ENCODE results near the gene PPP1R14B.

Gene PPP1R14B

DNA sequence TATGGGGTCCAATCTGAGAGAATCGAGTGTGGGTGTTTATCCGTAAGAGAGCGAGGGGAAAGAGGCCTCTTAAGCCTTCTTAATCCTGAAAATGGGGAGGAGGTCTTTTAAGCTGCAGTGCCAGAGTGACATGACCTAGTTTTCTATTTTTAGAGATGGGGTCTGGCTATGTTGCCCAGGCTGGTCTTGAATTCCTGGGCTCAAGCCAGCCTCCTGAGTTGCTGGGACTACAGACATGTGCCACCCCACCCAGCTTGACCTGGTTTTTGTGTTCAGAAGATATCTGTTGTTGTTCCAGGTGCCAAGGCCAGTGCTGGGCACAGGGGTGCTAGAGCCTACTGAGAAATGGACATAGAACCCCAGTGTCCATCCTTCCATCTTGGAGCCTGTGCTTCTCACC is 36.3 kb upstream of the PPP1R14B start:
- no peak for FAIRE-seq
- DNase-seq (ENCODE audit: insufficient read length, low spot score): no peak

DNA sequence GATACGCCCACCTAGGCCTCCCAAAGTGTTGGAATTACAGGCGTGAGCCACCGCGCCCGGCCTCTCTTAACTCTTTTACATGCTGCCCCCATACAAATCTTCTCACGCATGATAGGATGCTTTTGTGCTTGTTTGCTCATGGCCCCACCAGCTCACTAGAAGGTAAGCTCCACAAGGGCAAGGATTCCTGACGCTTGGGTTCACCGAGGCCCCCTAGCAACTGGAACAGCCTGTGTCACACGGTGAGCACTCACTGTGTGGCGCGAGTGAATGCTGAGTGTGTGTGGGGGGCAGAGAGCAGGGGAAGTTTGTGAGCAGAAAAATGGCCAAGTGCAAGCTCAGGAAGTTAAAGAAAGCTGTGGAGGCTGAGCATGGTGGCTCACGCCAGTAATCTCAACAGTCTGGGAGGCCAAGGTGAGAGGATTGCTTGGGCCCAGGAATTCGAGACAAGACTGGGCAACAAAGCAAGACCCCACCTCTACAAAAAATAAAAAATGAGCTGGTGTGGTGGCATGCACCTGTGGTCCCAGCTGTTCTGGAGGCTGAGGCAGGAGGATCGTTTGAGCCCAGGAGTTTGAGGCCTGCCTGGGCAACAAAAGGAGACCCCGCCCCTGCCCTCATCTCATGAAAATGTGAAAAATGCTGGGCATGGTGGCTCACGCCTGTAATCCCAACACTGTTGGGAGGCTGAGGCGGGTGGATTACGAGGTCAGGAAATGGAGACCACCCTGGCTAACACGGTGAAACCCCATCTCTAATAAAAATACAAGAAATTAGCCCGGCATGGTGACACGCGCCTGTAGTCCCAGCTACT is 35.4 kb upstream of the PPP1R14B start:
- no peak for FAIRE-seq
- DNase-seq (ENCODE audit: insufficient read length, low spot score): no peak

DNA sequence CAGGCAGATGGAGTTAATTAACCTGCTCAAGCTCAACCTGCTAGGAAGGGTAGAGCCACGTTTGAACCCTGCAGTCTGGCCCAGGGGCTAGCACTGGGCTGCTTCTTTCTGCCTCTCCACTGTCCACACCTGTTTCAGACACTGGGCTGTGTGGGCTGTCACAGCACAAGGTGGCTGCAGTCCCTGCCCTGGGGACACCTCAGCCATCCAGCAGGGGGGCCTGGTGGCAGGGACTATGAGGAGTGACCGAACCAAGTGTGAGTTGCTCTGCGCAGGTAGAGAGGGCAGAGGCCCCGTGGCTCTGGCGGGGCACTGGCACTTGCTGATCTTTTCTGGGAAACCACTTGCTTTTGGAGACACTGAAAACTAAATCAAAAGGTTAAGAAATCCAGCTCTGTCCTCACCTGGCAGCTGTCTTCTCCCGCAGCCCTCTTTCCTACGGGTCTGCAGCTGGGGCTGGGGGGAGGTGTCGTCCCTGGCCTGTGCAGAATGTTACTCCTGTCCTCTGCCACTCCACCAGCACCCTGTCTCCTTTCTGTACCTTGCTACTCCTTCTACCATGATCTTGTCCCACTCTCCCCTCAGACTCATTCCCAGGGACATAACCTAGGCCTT is 31.9 kb upstream of the PPP1R14B start:
- no peak for FAIRE-seq
- DNase-seq (ENCODE audit: insufficient read length, low spot score): no peak

DNA sequence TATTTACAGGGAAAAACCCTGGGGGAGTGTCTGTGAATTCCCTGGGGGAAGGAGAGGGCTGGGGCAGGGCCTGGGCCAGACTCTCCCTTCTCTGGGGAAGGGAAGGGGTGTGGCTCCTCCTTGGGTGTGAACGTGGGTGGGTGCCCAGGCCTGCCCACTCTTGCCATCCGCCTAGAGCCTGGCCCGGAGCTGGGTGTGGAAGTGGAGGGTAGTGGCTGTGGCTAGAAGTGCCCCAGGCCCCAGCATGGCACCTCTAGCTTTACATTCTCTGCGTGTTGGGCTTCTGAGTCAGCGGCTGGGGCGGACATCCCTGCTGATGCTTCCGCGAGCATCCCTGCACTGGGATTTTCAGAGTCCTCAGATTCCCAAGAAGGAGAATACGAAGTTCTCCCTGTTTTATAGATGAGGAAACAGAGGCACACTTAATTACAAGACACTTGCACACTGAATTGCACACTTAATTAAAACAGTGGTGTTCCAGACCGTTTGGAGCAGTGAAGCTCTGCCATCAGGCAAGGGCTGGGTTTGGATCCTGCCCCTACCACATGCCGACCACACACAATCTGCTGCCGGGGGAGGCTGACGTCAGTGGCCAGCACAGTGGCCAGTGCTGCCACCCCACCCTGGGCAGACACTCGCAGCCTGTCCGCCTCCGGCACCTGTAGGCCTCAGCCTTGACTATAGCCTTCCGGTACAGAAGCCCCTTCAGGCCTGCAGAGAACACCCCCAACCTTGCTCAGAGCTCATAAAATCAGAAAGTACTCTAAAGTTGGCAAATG is 30.1 kb upstream of the PPP1R14B start:
- DNase-seq (ENCODE audit: insufficient read length, low spot score) (no peak), FAIRE-seq (no peak)

DNA sequence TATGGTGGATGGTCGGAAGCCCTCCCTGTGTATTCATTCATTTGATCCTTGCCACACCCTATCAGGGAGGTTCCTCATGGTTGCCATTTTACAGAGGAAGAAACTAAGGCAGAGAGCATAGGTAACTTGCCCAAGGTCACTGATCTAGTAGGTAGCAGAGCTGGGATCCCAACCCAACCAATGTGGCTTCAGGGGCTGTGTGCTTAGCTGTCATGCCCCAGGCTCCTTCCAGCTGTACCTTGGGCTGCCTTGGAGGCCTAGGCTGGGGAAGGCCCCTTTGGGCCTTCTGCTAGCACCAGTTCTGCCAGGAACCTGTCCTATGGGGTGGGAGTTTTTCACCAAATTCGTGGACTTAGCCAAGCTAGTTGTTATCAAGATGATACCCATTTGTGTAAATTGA is 29.1 kb upstream of the PPP1R14B start:
- no peak for FAIRE-seq

DNA sequence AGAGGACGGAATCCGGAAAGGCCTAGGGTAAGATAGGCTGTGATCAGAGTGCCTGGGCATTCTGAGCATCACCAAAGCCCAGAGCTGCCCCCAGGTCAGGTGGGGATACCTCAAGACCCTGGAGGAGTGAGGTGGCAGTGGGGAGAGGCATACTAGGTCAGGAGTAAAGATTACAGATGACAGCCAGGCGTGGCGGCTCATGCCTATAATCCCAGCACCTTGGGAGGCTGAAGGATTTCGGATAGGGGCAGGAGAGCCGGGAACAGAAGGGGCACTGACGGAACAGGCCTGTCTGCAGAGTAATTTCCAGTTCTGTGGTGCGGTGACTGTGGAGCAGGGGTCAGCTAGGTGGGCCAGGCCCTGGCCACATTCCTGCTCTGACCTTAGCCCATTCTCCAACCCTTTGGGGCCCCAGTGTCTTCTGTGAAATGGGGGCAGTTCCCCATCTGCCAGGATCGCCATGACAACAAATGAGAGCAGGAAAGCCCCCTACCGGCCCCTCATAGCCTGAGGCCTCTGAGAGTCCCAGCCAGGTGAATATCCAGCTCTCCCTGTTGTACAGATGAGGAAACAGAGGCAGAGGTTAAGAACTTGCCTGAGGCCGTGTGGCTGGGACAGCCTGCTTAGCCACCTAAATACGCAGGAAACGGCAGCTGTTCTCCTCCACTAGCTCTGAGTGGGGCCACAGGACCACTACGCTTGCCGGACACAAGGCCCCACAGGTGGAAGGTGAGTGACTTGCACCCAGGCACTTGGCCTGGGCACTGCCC is 28.5 kb upstream of the PPP1R14B start:
- DNase-seq (ENCODE audit: insufficient read length, low spot score): no peak
- no peak for FAIRE-seq

More for the DNA sequence above, 29.1 kb upstream of the PPP1R14B start:
- DNase-seq (ENCODE audit: insufficient read length, low spot score): no peak

DNA sequence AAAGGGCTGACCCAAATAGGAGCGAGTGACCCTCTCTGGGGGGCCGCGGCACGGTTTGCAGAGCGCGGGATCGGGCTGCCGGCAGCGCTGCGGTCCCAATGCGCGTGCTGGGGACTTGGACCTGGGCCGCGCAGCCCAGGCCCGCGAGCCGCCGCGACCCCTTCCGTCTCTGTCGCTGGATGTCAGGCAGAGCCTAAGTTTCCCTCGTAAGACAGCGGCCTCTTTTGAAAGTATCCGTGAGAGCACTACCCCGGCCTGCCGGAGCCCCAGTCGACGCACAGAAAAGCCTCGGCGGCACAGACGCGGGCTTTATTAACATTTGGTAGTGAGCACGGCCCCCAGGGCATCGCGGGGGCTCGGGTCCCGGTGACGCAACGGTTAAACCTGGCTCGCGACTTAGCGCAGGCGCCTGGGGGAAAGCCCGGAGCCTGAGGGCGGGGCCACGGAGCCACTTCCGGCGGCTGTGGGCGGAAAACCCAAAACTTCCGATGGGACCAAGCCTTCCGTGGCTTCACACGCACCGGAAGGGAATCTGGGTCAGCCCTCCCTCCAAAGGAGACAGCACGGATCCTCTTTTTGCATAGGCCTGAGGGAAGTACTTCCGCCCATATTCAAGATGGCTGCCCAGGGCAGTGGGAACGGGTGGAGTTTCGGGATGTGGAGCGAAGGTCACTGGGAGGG is 22.9 kb upstream of the PPP1R14B start:
- DNase-seq (ENCODE audit: insufficient read length, low spot score) (peak; percentile 78), FAIRE-seq (peak; percentile 94)

DNA sequence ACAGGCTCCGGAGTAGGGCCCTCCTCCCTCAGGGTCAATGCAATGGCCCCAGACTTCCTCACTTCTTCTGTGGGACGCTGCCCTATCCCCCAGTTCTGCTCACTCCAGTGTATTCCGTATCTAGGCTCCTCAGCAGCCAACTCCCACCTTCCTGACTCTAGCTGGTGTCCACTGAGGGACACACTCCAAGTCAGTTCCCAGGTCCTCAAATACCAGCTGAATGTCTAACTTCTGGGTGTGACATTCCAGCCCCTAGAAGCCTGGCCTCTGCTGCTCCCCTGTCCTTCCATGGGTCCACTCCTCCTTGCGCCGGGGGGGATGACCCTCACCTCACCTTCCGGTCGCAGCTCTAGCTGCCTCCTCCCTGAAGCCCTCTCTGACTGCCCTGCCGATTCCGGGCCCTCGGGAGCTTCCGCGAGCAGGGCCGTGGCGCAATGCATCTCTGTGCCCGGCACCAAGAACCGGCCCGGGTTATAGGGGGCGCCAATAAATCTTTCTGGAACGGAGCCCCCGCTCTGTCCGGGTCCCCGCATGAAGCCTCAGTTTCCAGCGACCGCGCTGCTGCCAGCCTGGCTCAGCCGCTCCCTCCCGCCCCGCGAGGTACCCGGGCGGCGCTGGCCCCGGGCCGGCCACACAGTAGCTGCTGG is 22.3 kb upstream of the PPP1R14B start:
- DNase-seq (ENCODE audit: insufficient read length, low spot score) (no peak), FAIRE-seq (peak; percentile 81)

DNA sequence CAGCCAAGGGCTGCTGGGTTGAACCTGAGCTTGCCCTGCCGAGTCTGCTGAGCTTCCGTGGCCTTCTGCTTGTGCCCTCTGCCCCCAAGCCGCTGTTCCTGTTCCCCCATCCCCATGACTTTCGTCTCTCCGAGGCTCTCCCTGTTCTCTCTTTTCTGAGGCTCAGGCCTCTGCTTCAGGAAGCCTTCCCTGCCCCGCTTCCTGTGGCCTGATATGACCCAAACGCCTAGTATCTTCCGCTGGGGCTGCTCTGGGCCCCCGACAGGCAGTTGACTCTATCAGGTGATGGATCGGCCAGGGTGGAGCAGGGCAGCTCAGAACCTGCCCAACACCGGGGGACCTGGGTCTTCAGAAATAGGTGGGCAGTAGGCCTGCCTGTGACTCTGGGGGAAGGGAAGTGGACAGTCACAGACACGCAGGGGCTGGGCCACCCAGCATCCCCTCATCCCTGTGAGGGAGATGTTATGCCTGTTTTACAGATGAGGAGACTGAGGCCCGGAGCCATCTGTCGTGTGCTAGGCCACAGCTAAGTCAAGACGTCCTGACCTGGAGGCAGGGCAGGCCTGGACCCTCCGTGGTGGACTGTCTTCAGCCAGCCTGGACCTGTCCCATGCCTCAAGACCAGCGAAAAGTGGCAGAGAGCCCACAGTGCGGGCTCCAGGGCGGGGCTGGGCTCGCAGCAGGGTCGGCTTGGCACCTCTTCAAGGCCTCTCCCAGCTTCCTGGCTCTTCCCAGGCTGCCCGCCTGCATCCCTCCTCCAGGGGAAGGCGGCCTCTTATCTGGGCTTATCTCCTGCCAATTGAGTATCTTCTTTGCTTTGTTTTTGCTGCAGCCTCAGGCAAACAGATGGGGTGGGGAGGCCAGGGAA is 21.5 kb upstream of the PPP1R14B start:
- FAIRE-seq: no peak
- DNase-seq (ENCODE audit: insufficient read length, low spot score): no peak

DNA sequence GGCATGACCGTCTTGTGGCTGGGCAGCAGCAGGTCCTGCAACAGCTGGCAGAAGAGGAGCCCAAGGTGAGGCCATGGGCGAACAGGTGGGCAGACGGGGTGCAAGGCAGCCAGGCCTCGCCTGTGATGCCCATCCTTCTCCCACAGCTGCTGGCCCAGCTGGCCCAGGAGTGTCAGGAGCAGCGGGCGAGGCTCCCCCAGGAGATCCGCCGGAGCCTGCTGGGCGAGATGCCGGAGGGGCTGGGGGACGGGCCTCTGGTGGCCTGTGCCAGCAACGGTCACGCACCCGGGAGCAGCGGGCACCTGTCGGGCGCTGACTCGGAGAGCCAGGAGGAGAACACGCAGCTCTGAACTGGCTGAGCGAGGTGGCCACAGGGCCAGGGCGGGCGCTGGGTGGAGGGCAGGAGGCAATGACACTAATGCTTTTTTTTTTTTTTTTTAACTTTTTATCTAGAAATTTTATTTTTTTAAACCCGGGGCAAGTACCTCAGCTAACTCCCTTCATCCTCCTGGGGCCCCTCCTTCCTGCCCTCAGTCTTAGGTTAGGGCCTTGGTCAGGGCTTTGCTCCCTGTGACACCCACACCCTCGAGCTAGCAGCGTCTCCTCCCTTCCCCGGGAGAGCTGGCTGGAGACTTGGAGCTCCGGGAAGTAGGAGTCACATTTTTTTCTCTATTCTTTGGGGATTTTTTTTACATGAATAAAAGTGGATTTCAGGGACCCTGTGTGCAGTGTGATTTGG is 20.6 kb upstream of the PPP1R14B start:
- DNase-seq (ENCODE audit: insufficient read length, low spot score) (no peak), FAIRE-seq (no peak)

DNA sequence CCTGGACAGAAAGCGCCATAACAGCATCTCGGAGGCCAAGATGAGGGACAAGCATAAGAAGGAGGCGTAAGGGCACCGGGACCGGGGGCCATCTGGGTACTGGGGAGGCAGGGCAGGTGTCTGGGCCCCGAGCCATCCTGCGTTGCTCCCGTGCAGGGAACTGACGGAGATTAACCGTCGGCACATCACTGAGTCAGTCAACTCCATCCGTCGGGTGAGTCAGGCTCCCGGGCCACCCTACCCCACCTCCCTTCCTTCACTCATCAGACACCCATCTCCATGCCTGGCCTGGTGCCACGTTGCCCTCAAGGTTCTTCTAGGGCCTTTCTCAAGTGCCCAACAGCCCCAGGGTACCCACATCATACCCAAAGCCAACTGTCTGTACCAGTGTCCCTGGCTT is 19.6 kb upstream of the PPP1R14B start:
- FAIRE-seq: no peak

DNA sequence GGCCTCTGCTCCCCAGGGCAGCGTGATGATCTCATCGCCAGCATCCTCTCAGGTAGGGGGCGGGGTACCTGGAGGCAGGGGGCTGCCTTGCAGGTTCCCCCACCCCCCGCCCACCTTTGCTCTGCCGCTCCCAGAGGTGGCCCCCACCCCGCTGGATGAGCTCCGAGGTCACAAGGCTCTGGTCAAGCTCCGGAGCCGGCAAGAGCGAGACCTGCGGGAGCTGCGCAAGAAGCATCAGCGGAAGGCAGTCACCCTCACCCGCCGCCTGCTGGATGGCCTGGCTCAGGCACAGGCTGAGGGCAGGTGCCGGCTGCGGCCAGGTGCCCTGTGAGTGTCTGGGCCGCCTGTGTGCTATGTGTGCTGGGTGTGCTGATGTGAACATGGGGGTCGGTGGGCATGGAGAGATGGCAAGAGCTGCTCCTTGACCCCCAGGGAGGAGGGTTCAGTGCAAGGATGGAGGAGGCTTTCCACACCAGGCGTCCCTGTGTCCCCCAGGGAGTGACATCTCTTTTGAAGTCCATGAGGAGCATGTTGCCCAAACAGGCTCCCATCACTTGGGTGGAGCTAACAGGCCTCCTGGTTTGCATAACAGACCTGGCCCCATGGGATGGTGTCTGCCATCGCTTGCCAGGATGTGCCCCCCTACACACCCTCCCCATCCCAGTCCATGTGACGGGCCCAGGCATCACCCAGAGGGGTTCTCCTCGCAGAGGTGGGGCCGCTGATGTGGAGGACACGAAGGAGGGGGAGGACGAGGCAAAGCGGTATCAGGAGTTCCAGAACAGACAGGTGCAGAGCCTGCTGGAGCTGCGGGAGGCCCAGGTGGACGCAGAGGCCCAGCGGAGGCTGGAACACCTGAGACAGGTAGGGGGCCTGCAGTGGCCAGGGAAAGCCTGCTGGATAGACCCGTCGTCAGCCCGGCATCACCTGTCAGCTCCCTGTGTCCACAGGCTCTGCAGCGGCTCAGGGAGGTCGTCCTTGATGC is 18.7 kb upstream of the PPP1R14B start:
- DNase-seq (ENCODE audit: insufficient read length, low spot score) (no peak), FAIRE-seq (no peak)

More for the DNA sequence above, 19.6 kb upstream of the PPP1R14B start:
- no peak for DNase-seq (ENCODE audit: insufficient read length, low spot score)

DNA sequence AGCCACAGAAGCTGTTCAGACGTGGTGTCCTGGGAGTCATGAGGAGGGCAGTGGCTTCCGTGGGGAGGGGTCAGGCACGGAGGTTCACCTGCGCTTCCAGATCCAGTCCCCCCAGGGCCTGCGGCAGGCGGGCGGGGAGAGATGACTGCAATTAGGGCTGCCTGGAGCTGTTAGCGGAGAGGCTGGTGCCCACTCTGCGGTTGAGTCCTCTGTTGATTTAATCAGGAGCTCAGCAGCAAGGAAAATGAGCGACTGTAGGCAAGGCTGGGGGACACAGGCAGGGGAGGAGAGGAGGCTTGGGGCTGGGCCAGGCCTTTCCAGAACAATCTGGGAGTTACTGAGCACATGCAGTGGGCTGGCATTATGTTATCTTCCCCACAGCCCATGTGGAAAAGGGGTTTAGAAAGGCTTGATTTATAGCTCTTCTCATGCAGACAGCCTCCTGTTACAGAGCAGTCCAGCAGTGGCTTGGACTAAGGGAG is 17.7 kb upstream of the PPP1R14B start:
- no peak for DNase-seq (ENCODE audit: insufficient read length, low spot score)
- no peak for FAIRE-seq

DNA sequence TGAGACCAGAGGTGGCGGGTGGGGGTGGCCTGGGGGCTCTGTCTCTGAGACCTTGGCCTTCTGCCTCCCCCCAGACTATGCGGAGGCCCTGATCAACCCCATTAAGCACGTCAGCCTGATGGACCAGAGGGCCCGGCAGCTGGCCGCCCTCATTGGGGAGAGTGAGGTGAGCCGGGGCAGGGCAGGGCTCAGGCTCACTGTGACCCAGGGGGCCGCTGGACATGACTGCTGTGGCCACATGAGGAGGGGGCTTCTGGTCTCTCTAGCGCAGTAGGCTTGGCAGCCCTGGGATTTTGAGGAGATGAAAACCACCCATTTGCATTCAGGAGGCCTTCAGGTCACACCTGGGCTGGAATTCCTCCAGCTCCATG is 17.2 kb upstream of the PPP1R14B start:
- FAIRE-seq (no peak), DNase-seq (ENCODE audit: insufficient read length, low spot score) (no peak)

DNA sequence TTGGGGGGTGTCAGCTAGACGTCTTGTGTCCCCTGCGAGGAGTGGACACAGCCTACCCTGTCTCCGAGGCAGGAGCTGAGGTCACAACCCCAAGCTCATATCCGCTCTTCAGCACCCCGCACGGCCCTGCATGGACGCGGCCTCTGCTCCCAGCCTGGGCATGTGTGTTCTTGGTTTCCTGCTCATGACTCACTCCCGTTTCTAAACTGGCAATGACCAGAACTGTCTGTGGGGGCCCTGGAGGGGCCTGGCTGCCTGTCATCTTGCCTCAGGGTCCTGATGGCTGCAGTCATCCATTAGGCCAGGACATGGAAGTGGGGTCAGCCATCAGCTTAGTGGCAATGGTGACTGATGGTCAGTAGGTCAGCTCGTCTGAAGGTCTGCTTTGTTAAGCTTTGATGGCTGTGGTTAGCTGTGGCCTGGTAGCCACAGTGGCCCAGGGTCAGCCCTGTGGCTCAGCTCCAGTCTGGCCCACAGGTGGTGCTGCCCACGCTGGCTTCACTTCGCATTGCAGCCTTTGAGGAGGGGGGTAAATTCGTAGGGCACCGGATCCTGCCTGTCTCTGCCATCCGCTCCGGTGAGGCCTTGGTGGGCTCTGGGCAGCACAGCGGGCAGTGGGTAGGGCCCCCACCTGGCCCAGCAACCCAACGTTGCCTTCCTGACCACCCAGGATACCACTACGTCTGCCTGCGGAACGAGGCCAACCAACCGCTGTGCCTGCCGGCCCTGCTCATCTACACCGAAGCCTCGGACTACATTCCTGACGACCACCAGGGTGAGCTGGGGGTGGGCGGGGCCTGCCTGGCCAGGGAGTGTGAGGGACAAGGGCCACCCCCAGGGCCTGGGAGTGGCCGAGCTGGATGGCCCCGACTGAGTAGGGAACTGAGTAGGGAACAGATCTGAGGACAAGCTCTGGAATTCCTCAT is 16.5 kb upstream of the PPP1R14B start:
- FAIRE-seq (no peak), DNase-seq (ENCODE audit: insufficient read length, low spot score) (no peak)

Data from GM19239 (cell line).